Uterus (tissue), 2 donors: ENCODE results near the gene AGBL4.

Experiments
- POLR2A ChIP-seq, 2 donors: fragments of 450-650 bp; IDR thresholded peaks; one replicate each; pipeline ENCODE4 v1.6.1; 2016; ENCODE audit warnings: antibody characterized with exemption in 2 of 2, mild to moderate bottlenecking in 1 of 2, moderate library complexity in 1 of 2
- TF ChIP-seq, protein P1 (sequence below), 4 experiments: fragments of 200-600 bp in 2 of 4; fragments of 450-650 bp in 2 of 4; sonication (generic) in 2 of 4; IDR thresholded peaks; one replicate each; pipeline ENCODE4 v1.5.1; 2016 to 2019; ENCODE audit warnings: antibody characterized with exemption in 4 of 4, mild to moderate bottlenecking in 2 of 4, moderate library complexity in 1 of 4

DNA sequence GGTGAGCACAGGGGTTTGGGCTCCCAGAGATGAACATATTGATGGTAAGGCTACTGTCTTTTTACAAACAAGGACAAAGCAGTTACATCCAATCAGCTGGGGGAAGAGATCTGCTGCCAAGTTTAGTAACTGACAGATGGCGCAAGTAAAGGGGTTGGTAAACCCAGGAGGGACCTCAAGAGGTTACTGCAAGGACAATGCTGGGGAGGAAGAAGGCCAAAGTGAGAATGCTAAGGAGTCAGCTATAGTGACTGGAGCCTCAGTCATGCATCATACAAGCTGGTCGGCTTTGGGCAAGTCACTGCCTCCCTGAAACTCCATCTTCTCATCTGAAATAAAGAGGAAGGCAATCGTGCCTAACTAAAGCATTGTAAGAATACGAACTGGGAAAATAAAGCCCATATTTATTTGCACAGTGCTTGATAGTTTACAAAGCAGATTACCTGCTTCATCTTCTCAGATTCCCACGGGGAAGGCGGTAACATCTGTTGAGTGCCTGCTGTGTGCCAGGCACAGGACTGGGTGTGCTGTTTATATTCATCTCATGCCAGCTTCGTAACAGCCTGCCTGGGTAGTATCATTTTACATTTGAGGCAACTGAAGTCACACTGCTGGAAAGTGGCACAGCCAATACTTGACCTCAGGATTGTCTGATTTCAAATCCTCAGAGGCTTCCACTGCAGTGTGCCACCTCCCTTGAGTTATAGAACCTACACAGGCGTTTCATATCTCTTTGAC lies 1361.9 kb downstream of the AGBL4 start:
- no peak for TF ChIP-seq POLR2A (IDR thresholded peaks at IDR 0.05)
- TF ChIP-seq, protein P1, sequence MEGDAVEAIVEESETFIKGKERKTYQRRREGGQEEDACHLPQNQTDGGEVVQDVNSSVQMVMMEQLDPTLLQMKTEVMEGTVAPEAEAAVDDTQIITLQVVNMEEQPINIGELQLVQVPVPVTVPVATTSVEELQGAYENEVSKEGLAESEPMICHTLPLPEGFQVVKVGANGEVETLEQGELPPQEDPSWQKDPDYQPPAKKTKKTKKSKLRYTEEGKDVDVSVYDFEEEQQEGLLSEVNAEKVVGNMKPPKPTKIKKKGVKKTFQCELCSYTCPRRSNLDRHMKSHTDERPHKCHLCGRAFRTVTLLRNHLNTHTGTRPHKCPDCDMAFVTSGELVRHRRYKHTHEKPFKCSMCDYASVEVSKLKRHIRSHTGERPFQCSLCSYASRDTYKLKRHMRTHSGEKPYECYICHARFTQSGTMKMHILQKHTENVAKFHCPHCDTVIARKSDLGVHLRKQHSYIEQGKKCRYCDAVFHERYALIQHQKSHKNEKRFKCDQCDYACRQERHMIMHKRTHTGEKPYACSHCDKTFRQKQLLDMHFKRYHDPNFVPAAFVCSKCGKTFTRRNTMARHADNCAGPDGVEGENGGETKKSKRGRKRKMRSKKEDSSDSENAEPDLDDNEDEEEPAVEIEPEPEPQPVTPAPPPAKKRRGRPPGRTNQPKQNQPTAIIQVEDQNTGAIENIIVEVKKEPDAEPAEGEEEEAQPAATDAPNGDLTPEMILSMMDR (IDR thresholded peaks at IDR 0.05), result no peak
